HepG2 (cell line): ENCODE data around the gene PERCC1. TPM values are rescaled to one million over a fixed set of nuclear protein-coding genes. Genes with fewer than 3 reads are reported as not detected.

ENCODE experiments used
- EED ChIP-seq: sonication (generic); formaldehyde crosslinking; IDR thresholded peaks from 2 replicates; pipeline ENCODE4 v1.5.0; 2020; ENCODE audit warnings: mild to moderate bottlenecking, missing genetic modification reagents
- ELF3 ChIP-seq: IDR thresholded peaks from 2 replicates; pipeline ENCODE4 v1.6.1; 2016; ENCODE audit warnings: missing genetic modification reagents, missing compliant biosample characterization
- FOXK1 ChIP-seq: sonication (generic); formaldehyde crosslinking; IDR thresholded peaks from 2 replicates; pipeline ENCODE4 v1.4.0; 2020; ENCODE audit warnings: low read depth, missing genetic modification reagents, borderline replicate concordance
- GFI1 ChIP-seq: sonication (generic); formaldehyde crosslinking; IDR thresholded peaks from 2 replicates; pipeline ENCODE4 v1.5.0; 2020; ENCODE audit warnings: missing genetic modification reagents, mild to moderate bottlenecking, borderline replicate concordance
- GLI4 ChIP-seq: sonication (generic); formaldehyde crosslinking; IDR thresholded peaks from 2 replicates; pipeline ENCODE4 v1.5.1; 2020; ENCODE audit warnings: missing genetic modification reagents, mild to moderate bottlenecking, moderate library complexity, borderline replicate concordance
- HMGA1 ChIP-seq: sonication (generic); formaldehyde crosslinking; conservative IDR thresholded peaks from 2 replicates; pipeline ENCODE4 v1.4.0; 2020; ENCODE audit warnings: missing genetic modification reagents
- HNRNPL ChIP-seq: fragments of 200-400 bp; formaldehyde crosslinking; IDR thresholded peaks from 2 replicates; pipeline ENCODE4 v1.6.1; 2017; ENCODE audit warnings: mild to moderate bottlenecking, low read depth, low read length
- IRF2 ChIP-seq: IDR thresholded peaks from 2 replicates; pipeline ENCODE4 v1.6.1; 2018; ENCODE audit warnings: missing genetic modification reagents, missing compliant biosample characterization
- KAT8 ChIP-seq: IDR thresholded peaks from 2 replicates; pipeline ENCODE4 v1.6.1; 2016; ENCODE audit warnings: missing genetic modification reagents, missing compliant biosample characterization
- KMT2A ChIP-seq: sonication (generic); formaldehyde crosslinking; IDR thresholded peaks from 2 replicates; pipeline ENCODE4 v1.4.0; 2020; ENCODE audit warnings: missing genetic modification reagents
- MAFK ChIP-seq, 2 experiments: IDR thresholded peaks in 1 of 2; conservative IDR thresholded peaks in 1 of 2; 2 replicates each; pipeline ENCODE4 v1.6.1; 2011; ENCODE audit warnings: improper control_type of control experiment in 2 of 2, low read length in 2 of 2
- MEIS2 ChIP-seq: sonication (generic); formaldehyde crosslinking; IDR thresholded peaks from 2 replicates; pipeline ENCODE4 v1.9.0; 2021; ENCODE audit warnings: mild to moderate bottlenecking, missing genetic modification reagents
- MLLT10 ChIP-seq: sonication (generic); formaldehyde crosslinking; IDR thresholded peaks from 2 replicates; pipeline ENCODE4 v1.4.0; 2020; ENCODE audit warnings: missing genetic modification reagents
- NFRKB ChIP-seq: fragments of 450-650 bp; IDR thresholded peaks from 2 replicates; pipeline ENCODE4 v1.6.1; 2017
- PHF5A ChIP-seq: IDR thresholded peaks from one replicate; pipeline ENCODE4 v1.6.1; 2018; ENCODE audit warnings: low read depth, missing genetic modification reagents; ENCODE audit not compliant: unreplicated experiment
- SAFB2 ChIP-seq: sonication (generic); formaldehyde crosslinking; IDR thresholded peaks from 2 replicates; pipeline ENCODE4 v1.5.1; 2020; ENCODE audit warnings: missing genetic modification reagents, low read depth, mild to moderate bottlenecking, borderline replicate concordance
- SMAD3 ChIP-seq: sonication (generic); formaldehyde crosslinking; IDR thresholded peaks from 2 replicates; pipeline ENCODE4 v1.4.0; 2020; ENCODE audit warnings: missing genetic modification reagents
- TRIM24 ChIP-seq: sonication (generic); formaldehyde crosslinking; IDR thresholded peaks from 2 replicates; pipeline ENCODE4 v1.8.0; 2022; ENCODE audit warnings: mild to moderate bottlenecking, missing genetic modification reagents
- ZNF33A ChIP-seq: sonication (generic); formaldehyde crosslinking; IDR thresholded peaks from 2 replicates; pipeline ENCODE4 v1.5.1; 2020; ENCODE audit warnings: missing genetic modification reagents, mild to moderate bottlenecking, moderate library complexity, borderline replicate concordance
- ZNF33B ChIP-seq: sonication (generic); formaldehyde crosslinking; IDR thresholded peaks from 2 replicates; pipeline ENCODE4 v1.5.1; 2020; ENCODE audit warnings: mild to moderate bottlenecking, missing genetic modification reagents
- ZNF468 ChIP-seq: sonication (generic); formaldehyde crosslinking; IDR thresholded peaks from 2 replicates; pipeline ENCODE4 v1.8.0; 2022; ENCODE audit warnings: mild to moderate bottlenecking, moderate library complexity, missing genetic modification reagents
- polyA plus RNA-seq, 8 experiments: library from polyadenylated mRNA; depleted of rRNA in 3 of 8; stranded (reverse) in 7 of 8; unstranded in 1 of 8; fragments of >200 nt; fragmentation: Illumina TruSeq in 4 of 8; extraction: Trizol in 4 of 8; gene quantifications; 2 replicates each; pipeline versions ENCODE4 v1.2.1 to v1.2.3, GENCODE V29; 2011 to 2016; ENCODE audit warnings: low read depth in 4 of 8, missing spikeins in 1 of 8, mixed read lengths in 1 of 8; ENCODE audit not compliant: insufficient read depth in 1 of 8
- total RNA-seq, 5 experiments: library from RNA; depleted of rRNA; stranded (reverse); fragments of >200 nt; fragmentation: Illumina TruSeq; extraction: Trizol; gene quantifications; 2 replicates each; pipeline ENCODE4 v1.2.3, GENCODE V29; 2016; ENCODE audit warnings: low read depth in 1 of 5
- TF ChIP-seq, protein P1 (sequence below): sonication (generic); formaldehyde crosslinking; IDR thresholded peaks from 2 replicates; pipeline ENCODE4 v1.5.0; 2020; ENCODE audit warnings: missing genetic modification reagents
- TF ChIP-seq, protein P2 (sequence below): IDR thresholded peaks from 2 replicates; pipeline ENCODE4 v1.6.1; 2012; ENCODE audit warnings: low read depth, low read length, improper control_type of control experiment
- TF ChIP-seq, protein P3 (sequence below): IDR thresholded peaks from 2 replicates; pipeline ENCODE4 v1.6.1; 2016; ENCODE audit warnings: missing compliant biosample characterization, missing genetic modification reagents, borderline replicate concordance
- TF ChIP-seq, protein P4 (sequence below): conservative IDR thresholded peaks from 2 replicates; pipeline ENCODE4 v1.6.1; 2018; ENCODE audit warnings: missing genetic modification reagents

Gene PERCC1
- total and polyA plus RNA-seq, 2 of the 13 experiments (the other 11 are each of a cell fraction or from before 2014, with no cell fraction given) = 0.15 TPM; not detected in 1

DNA sequence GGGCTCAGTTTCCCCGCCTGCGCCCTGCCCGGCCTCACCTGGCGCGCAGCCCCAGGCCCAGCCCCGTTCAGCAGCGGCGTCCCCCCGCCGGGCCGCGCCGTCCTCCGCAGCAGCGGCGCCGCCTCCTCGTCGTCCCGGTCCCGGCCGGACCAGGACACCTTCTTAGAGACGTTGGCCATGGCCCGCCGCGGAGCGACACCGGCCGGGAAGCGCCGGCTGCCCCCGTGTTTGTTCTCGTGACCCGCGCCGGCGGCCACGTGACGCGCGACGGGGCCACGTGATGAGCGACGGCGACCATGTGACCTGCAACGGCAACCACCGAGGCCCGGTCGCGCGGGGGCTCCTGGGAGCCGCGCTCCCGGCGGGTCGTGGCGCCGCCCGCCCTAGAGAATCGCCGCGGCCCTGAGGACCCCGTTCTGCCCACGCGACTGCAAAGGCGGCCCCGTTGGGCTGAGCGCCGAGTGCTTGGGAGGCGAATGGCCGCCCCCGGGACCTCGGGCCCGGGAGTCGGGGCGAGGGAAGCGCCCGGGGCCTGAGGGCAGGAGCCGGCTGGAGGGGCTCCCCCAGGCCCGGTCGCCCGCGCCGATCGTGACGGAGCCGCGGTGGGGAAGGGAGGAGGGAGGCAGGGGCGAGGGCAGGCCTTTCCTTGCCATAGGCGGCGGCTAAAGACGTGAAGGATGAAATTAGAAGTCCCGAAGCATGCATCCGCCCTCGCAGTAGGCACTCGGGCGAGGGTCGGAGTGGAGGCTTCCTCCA is 44.1 kb downstream of the PERCC1 start, which contains the start of gene CLCN7 (continued):
- TF ChIP-seq PHF5A = no peak
- TF ChIP-seq EED (CRISPR knock-in tag) = peak; percentile 61; the same call in 1 of the 2 replicates
- peak; percentile 90; the same call in 1 of the 2 replicates for TF ChIP-seq ZNF468
- TF ChIP-seq IRF2 = peak; percentile 85; the same call in 1 of the 2 replicates
- no peak for TF ChIP-seq MLLT10 (CRISPR knock-in tag)
- TF ChIP-seq, protein P1, sequence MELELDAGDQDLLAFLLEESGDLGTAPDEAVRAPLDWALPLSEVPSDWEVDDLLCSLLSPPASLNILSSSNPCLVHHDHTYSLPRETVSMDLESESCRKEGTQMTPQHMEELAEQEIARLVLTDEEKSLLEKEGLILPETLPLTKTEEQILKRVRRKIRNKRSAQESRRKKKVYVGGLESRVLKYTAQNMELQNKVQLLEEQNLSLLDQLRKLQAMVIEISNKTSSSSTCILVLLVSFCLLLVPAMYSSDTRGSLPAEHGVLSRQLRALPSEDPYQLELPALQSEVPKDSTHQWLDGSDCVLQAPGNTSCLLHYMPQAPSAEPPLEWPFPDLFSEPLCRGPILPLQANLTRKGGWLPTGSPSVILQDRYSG (CRISPR knock-in tag) = peak; percentile 97
- no peak for TF ChIP-seq TRIM24 (CRISPR knock-in tag)
- TF ChIP-seq, protein P2, sequence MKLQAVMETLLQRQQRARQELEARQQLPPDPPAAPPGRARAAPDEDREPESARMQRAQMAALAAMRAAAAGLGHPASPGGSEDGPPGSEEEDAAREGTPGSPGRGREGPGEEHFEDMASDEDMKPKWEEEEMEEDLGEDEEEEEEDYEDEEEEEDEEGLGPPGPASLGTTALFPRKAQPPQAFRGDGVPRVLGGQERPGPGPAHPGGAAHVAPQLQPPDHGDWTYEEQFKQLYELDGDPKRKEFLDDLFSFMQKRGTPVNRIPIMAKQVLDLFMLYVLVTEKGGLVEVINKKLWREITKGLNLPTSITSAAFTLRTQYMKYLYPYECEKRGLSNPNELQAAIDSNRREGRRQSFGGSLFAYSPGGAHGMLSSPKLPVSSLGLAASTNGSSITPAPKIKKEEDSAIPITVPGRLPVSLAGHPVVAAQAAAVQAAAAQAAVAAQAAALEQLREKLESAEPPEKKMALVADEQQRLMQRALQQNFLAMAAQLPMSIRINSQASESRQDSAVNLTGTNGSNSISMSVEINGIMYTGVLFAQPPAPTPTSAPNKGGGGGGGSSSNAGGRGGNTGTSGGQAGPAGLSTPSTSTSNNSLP = no peak
- no peak for TF ChIP-seq MAFK (conservative IDR thresholded peaks at IDR 0.05 in 1 of 2, IDR thresholded peaks at IDR 0.05 in 1 of 2; ENCODE audit: low read length in 2 of 2)
- TF ChIP-seq HMGA1 (CRISPR knock-in tag) = no peak
- TF ChIP-seq, protein P3, sequence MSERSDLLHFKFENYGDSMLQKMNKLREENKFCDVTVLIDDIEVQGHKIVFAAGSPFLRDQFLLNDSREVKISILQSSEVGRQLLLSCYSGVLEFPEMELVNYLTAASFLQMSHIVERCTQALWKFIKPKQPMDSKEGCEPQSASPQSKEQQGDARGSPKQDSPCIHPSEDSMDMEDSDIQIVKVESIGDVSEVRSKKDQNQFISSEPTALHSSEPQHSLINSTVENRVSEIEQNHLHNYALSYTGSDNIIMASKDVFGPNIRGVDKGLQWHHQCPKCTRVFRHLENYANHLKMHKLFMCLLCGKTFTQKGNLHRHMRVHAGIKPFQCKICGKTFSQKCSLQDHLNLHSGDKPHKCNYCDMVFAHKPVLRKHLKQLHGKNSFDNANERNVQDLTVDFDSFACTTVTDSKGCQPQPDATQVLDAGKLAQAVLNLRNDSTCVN (CRISPR knock-in tag) = 0 out of 2 replicates have a peak, but pooled peaks have one; percentile 74
- peak; percentile 26; the same call in 1 of the 2 replicates for TF ChIP-seq GLI4 (CRISPR knock-in tag)
- peak; percentile 82 for TF ChIP-seq ELF3
- no peak for TF ChIP-seq HNRNPL
- TF ChIP-seq SMAD3 (CRISPR knock-in tag) = peak; percentile 77; the same call in 1 of the 2 replicates
- peak; percentile 78; the same call in 1 of the 2 replicates for TF ChIP-seq ZNF33B (CRISPR knock-in tag)
- TF ChIP-seq ZNF33A = no peak
- peak; percentile 68; the same call in 1 of the 2 replicates for TF ChIP-seq MEIS2 (CRISPR knock-in tag)
- TF ChIP-seq, protein P4, sequence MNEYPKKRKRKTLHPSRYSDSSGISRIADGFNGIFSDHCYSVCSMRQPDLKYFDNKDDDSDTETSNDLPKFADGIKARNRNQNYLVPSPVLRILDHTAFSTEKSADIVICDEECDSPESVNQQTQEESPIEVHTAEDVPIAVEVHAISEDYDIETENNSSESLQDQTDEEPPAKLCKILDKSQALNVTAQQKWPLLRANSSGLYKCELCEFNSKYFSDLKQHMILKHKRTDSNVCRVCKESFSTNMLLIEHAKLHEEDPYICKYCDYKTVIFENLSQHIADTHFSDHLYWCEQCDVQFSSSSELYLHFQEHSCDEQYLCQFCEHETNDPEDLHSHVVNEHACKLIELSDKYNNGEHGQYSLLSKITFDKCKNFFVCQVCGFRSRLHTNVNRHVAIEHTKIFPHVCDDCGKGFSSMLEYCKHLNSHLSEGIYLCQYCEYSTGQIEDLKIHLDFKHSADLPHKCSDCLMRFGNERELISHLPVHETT = peak; percentile 96
- peak; percentile 73; the same call in 1 of the 2 replicates for TF ChIP-seq KMT2A (CRISPR knock-in tag)
- TF ChIP-seq KAT8 = peak; percentile 98
- TF ChIP-seq GFI1 (CRISPR knock-in tag) = no peak; the same call in 1 of the 2 replicates
- peak; percentile 99 for TF ChIP-seq FOXK1 (CRISPR knock-in tag)
- TF ChIP-seq SAFB2 = peak; percentile 98
- no peak for TF ChIP-seq NFRKB
